ENCODE data around the gene NOXA1.

Gene NOXA1

DNA sequence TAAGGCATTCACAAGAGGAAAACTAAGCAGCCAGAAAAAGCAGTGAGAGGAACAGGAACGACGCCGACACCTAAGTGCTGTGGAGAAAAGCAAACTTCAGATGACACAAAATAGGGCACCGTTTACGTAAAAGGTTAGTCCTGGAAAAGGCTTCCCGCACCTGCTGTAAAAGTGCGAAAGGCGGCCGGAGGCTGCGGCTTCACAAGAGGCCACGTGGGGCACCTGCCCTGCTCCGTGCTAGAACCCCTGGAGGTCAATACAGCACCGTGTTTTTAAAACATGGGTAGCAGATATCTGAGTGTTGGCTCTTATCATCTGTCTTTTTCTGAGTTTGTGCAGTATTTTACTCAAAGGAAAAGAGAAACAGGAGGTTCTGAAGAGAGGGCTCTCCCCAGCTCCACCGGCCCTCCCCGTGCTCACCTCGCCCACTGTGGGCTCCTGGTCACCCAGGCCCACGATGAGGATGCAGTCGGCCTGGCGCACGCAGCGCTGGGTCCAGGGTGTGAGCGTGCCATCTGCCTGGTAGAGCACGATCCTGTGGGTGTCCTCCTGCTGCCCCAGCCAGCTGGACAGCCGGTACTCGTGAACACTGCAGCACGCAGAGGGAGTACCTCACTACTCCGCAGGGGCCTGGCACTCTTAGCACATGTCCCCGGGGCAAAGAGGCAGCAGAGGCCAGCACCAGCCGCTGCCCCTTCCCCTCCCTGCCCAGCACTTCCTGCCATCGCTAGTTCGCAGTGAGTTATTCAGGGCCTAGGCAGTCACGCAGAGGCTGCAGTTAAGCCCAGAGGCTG, 56.9 kb downstream of the NOXA1 start:
- TF ChIP-seq, protein P1, sequence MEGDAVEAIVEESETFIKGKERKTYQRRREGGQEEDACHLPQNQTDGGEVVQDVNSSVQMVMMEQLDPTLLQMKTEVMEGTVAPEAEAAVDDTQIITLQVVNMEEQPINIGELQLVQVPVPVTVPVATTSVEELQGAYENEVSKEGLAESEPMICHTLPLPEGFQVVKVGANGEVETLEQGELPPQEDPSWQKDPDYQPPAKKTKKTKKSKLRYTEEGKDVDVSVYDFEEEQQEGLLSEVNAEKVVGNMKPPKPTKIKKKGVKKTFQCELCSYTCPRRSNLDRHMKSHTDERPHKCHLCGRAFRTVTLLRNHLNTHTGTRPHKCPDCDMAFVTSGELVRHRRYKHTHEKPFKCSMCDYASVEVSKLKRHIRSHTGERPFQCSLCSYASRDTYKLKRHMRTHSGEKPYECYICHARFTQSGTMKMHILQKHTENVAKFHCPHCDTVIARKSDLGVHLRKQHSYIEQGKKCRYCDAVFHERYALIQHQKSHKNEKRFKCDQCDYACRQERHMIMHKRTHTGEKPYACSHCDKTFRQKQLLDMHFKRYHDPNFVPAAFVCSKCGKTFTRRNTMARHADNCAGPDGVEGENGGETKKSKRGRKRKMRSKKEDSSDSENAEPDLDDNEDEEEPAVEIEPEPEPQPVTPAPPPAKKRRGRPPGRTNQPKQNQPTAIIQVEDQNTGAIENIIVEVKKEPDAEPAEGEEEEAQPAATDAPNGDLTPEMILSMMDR (IDR thresholded peaks at IDR 0.05; ENCODE audit: low read depth, low read length, missing control alignments): no peak
- no peak for DNase-seq (ENCODE audit: low read depth)
- in situ Hi-C loops (cut with HindIII; ENCODE audit: low sequenced_read_pairs): no loop called here
- H3K4me3 ChIP-seq (ENCODE audit: low read depth, low read length): no peak overlapping the region

DNA sequence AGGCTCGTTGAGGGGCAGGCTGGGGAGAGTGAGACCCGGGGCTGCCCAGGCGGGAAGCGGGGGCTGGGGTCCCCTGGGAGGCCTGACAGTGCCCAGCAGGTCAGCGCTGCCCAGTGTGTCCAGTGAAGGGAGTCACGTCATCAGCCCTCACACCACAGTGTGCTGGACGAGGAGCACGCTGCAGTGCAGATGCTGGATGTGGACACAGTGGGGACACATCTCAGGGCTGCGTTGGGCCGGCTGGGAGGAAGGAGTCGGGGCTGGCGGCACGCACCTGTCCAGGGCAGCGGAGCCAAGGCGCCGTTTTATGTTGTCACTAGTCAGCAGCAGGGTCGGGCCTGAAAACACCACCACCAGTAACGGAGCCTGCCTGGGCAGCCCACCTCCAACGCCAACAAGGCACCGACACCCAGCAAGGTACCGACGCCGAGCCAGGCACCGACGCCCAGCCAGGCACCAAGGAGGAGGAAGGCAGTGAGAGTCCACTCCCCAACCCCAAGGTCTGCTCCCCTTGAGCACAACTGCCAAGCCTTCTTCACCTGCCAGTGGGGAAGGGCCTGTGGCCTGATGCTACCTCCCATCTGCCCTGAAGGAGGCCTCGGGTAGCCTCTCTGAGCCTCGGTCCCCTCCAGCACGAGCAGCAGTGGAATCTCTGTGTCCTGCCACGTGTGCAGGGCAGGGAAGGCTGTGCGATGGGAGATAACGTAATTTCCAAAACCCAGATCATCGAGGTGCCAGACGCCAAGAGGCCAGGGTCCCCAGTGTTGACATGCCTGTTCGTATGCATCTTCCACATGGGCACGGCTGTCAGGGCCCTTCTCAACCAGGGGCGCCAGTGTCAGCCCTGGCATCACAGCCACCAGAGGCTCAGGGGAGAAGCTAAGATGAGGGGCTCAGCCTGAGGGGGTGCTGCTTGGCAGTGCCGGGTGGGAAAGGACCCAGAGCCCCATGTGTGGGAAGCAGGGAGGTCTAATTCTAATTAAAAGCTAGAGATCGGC, 57.8 kb downstream of the NOXA1 start:
- H3K4me3 ChIP-seq (ENCODE audit: low read depth, low read length): no peak overlapping the region

DNA sequence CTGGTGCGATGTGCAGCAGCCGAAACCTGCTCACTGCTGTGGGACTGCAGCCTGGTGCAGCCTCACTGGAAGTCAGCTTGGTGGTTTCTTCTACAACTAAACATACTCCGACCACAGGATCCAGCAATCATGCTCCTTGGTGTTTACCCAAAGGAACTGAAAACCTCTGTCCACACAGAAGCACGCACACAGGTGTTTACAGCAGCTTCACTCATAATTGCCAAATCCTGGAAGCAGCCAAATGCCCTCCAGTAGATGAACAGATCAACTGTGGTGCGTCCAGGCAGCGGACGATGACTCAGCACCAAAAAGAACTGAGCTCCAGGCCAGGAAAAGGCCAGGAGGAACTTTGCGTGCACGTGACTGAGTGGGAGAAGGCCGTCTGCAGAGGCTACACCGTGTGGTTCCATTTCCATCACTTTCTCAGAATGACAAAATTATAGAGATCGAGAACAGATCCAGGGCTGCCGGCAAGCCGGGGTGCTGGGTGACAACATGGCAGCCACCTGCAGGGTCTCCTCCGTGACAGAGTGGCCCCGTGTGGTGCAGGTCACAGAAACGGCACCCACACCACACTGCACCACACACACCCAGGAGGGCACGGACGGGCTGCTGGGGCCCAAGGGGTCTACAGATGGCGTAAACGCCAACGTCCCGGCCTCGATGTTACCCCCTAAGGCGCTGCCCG, 59.0 kb downstream of the NOXA1 start:
- in situ Hi-C loops (cut with HindIII; ENCODE audit: low sequenced_read_pairs): no loop called here
- TF ChIP-seq, protein P1 (IDR thresholded peaks at IDR 0.05; ENCODE audit: low read depth, low read length, missing control alignments): no peak
- peak; percentile 81 for DNase-seq (ENCODE audit: low read depth)
- no peak overlapping the region for H3K4me3 ChIP-seq (ENCODE audit: low read depth, low read length)

More for the DNA sequence above, 57.8 kb downstream of the NOXA1 start:
- no peak for DNase-seq (ENCODE audit: low read depth)
- TF ChIP-seq, protein P1 (IDR thresholded peaks at IDR 0.05; ENCODE audit: low read depth, low read length, missing control alignments): no peak
- in situ Hi-C loops (cut with HindIII; ENCODE audit: low sequenced_read_pairs): no loop called here

Measured in astrocyte of the cerebellum (primary cell).